ENCODE results near the gene TMEM44. TPM values are rescaled to one million over a fixed set of nuclear protein-coding genes. Genes with fewer than 3 reads are reported as not detected.

Gene TMEM44
- total RNA-seq, 3 donors from 2014 or later = 9.4 to 12.8 (median 9.6) TPM

- H3K4me1 ChIP-seq = no peaks in the 10 kb centered on the region
- H3K36me3 ChIP-seq = no peaks in the 10 kb centered on the region
- H3K9me3 ChIP-seq = no peaks in the 10 kb centered on the region
- intact Hi-C loops (cut with DNase I; ENCODE audit: low total_unique reads) = no loop called here
- H3K27me3 ChIP-seq = no peaks in the 10 kb centered on the region
- H3K27ac ChIP-seq = peak overlapping the region; percentile 79 to 89
- no peak for DNase-seq (ENCODE audit: low spot score in 2 of 2)
- TF ChIP-seq POLR2A (IDR thresholded peaks at IDR 0.05) = no peak
- peak in 1 of 3 donors; percentile 21 for TF ChIP-seq CTCF (IDR thresholded peaks at IDR 0.05)
- no peak overlapping the region for H3K4me3 ChIP-seq
Observed at GRCh38 chr3:194573680-194574437, 59.4 kb downstream of the TMEM44 start.

- intact Hi-C loops (cut with DNase I; ENCODE audit: low total_unique reads) = no loop called here
- Histone ChIP-seq H3K4me3 (no peak overlapping the region), H3K27ac (peak overlapping the region; percentile 79 to 89), H3K36me3 (no peaks in the 10 kb centered on the region), H3K27me3 (no peaks in the 10 kb centered on the region), H3K9me3 (no peaks in the 10 kb centered on the region), H3K4me1 (no peaks in the 10 kb centered on the region)
- DNase-seq (ENCODE audit: low spot score in 2 of 2) = no peak
- TF ChIP-seq CTCF (IDR thresholded peaks at IDR 0.05) (no peak), POLR2AphosphoS5 (IDR thresholded peaks at IDR 0.05) (no peak), POLR2A (IDR thresholded peaks at IDR 0.05) (no peak)
Observed at GRCh38 chr3:194572944-194573491, 60.2 kb downstream of the TMEM44 start.

GRCh38 chr3:194572143-194572789, 61.0 kb downstream of the TMEM44 start:
- Histone ChIP-seq H3K4me3 (peak overlapping the region in 1 of 3 donors; percentile 34), H3K36me3 (no peaks in the 10 kb centered on the region), H3K27ac (peak overlapping the region; percentile 79 to 89), H3K27me3 (no peaks in the 10 kb centered on the region), H3K9me3 (no peaks in the 10 kb centered on the region), H3K4me1 (no peaks in the 10 kb centered on the region)
- DNase-seq (ENCODE audit: low spot score in 2 of 2) = peak in 1 of 2 donors; percentile 62
- intact Hi-C loops (cut with DNase I; ENCODE audit: low total_unique reads) = no loop called here
- peak; percentile 74 to 96 (median 78) for TF ChIP-seq POLR2AphosphoS5 (IDR thresholded peaks at IDR 0.05)
- TF ChIP-seq CTCF (IDR thresholded peaks at IDR 0.05) = no peak

- Histone ChIP-seq H3K9me3 (no peaks in the 10 kb centered on the region), H3K27ac (peak overlapping the region; percentile 79 to 89), H3K4me3 (peak overlapping the region in 1 of 3 donors; percentile 34), H3K36me3 (no peaks in the 10 kb centered on the region), H3K27me3 (no peaks in the 10 kb centered on the region), H3K4me1 (no peaks in the 10 kb centered on the region)
- DNase-seq (ENCODE audit: low spot score in 2 of 2) = no peak
- intact Hi-C loops (cut with DNase I; ENCODE audit: low total_unique reads) = no loop called here
- no peak for TF ChIP-seq POLR2A (IDR thresholded peaks at IDR 0.05)
- TF ChIP-seq POLR2AphosphoS5 (IDR thresholded peaks at IDR 0.05) = no peak
Observed at GRCh38 chr3:194571491-194572142, 61.6 kb downstream of the TMEM44 start.

GRCh38 chr3:194570898-194571297, 62.3 kb downstream of the TMEM44 start:
- H3K9me3 ChIP-seq = no peaks in the 10 kb centered on the region
- DNase-seq (ENCODE audit: low spot score in 2 of 2) = no peak
- TF ChIP-seq POLR2A (IDR thresholded peaks at IDR 0.05) = no peak
- no peak for TF ChIP-seq POLR2AphosphoS5 (IDR thresholded peaks at IDR 0.05)
- no peak for TF ChIP-seq CTCF (IDR thresholded peaks at IDR 0.05)
- intact Hi-C loops (cut with DNase I; ENCODE audit: low total_unique reads) = no loop called here
- no peaks in the 10 kb centered on the region for H3K27me3 ChIP-seq
- no peaks in the 10 kb centered on the region for H3K36me3 ChIP-seq
- H3K4me3 ChIP-seq = no peak overlapping the region
- H3K27ac ChIP-seq = peak overlapping the region; percentile 79 to 89
- no peaks in the 10 kb centered on the region for H3K4me1 ChIP-seq
